Dendritic cell treated with granulocyte-macrophage colony-stimulating factor and Interleukin-4, amounts not matched to agents 40 ng/mL and 50 ng/mL, for 4 days (primary cell): ENCODE measurements around the gene WDR82.

Source experiments
- H3K27ac Mint-ChIP-seq: one replicate; pipeline ENCODE4 v1.8.0; 2022; ENCODE audit warnings: mild to moderate bottlenecking, mixed read lengths
- H3K27me3 Mint-ChIP-seq: one replicate; pipeline ENCODE4 v1.8.0; 2022; ENCODE audit warnings: mild to moderate bottlenecking, mixed read lengths
- H3K36me3 Mint-ChIP-seq: one replicate; pipeline ENCODE4 v1.8.0; 2022; ENCODE audit warnings: low read depth, mixed read lengths
- H3K4me1 Mint-ChIP-seq: one replicate; pipeline ENCODE4 v1.8.0; 2022; ENCODE audit warnings: low read depth, mixed read lengths
- H3K4me3 Mint-ChIP-seq: one replicate; pipeline ENCODE4 v1.8.0; 2022; ENCODE audit warnings: mild to moderate bottlenecking, moderate library complexity, mixed read lengths
- H3K9me3 Mint-ChIP-seq: one replicate; pipeline ENCODE4 v1.8.0; 2022; ENCODE audit warnings: mixed read lengths
- intact Hi-C: fragments of 100-400 bp; cut with micrococcal nuclease; formaldehyde crosslinking; loops from one replicate; pipeline ENCODE4 v1.15.0; 2022

WDR82 gene

GRCh38 chr3:52248165-52248541 is 30.3 kb downstream of the WDR82 start:
- Mint-ChIP-seq H3K27ac (peak overlapping the region; percentile 100), H3K4me1 (peaks cover 78% of the 10 kb centered on the region), H3K4me3 (peak overlapping the region; percentile 87), H3K9me3 (no peaks in the 10 kb centered on the region), H3K36me3 (peaks cover 80% of the 10 kb centered on the region), H3K27me3 (no peaks in the 10 kb centered on the region)
- intact Hi-C loops = no loop called here

- Mint-ChIP-seq H3K4me1 (peaks cover 75% of the 10 kb centered on the region), H3K36me3 (peaks cover 75% of the 10 kb centered on the region)
Measured at GRCh38 chr3:52247409-52248164, 30.9 kb downstream of the WDR82 start.

GRCh38 chr3:52246728-52247408 is 31.6 kb downstream of the WDR82 start:
- intact Hi-C loops = loop anchor here (1.0 kb wide), 1 partner anchor 10 kb away; no protein-coding TSS in a partner anchor
- Mint-ChIP-seq H3K9me3 (no peaks in the 10 kb centered on the region), H3K4me3 (peak overlapping the region; percentile 87), H3K27me3 (no peaks in the 10 kb centered on the region), H3K36me3 (peaks cover 68% of the 10 kb centered on the region), H3K4me1 (peaks cover 71% of the 10 kb centered on the region), H3K27ac (peak overlapping the region; percentile 100)

More at GRCh38 chr3:52247409-52248164, 30.9 kb downstream of the WDR82 start:
- no peaks in the 10 kb centered on the region for H3K9me3 Mint-ChIP-seq
- peak overlapping the region; percentile 87 for H3K4me3 Mint-ChIP-seq
- intact Hi-C loops = no loop called here
- H3K27me3 Mint-ChIP-seq = no peaks in the 10 kb centered on the region
- peak overlapping the region; percentile 100 for H3K27ac Mint-ChIP-seq

- Mint-ChIP-seq H3K27me3 (no peaks in the 10 kb centered on the region), H3K9me3 (no peaks in the 10 kb centered on the region), H3K27ac (peak overlapping the region; percentile 100), H3K4me1 (peaks cover 76% of the 10 kb centered on the region), H3K36me3 (peaks cover 61% of the 10 kb centered on the region), H3K4me3 (peak overlapping the region; percentile 87)
- intact Hi-C loops = loop anchor here (1.0 kb wide), 1 partner anchor 9 kb away; no protein-coding TSS in a partner anchor
Measured at GRCh38 chr3:52246264-52246620, 32.2 kb downstream of the WDR82 start.

- peak within 1 kb of the TSS; percentile 100 for H3K27ac Mint-ChIP-seq
- no peaks in the 10 kb centered on the region for H3K9me3 Mint-ChIP-seq
- H3K36me3 Mint-ChIP-seq = peaks cover 55% of the 10 kb centered on the region
- H3K4me1 Mint-ChIP-seq = peaks cover 78% of the 10 kb centered on the region
- intact Hi-C loops = loop anchor here (1.0 to 2.0 kb wide), 2 partner anchors 8 to 41 kb away; partner anchors contain the start of gene GLYCTK
- H3K27me3 Mint-ChIP-seq = no peaks in the 10 kb centered on the region
- H3K4me3 Mint-ChIP-seq = peak within 1 kb of the TSS; percentile 87
Measured at GRCh38 chr3:52245322-52246263, 32.9 kb downstream of the WDR82 start, which contains the start of gene PPM1M. TSS of gene PPM1M (plus strand) at chr3:52245759. CDS start at chr3:52245825, 66 bp downstream.

- H3K27ac Mint-ChIP-seq = peak overlapping the region; percentile 100
- no peaks in the 10 kb centered on the region for H3K9me3 Mint-ChIP-seq
- no peaks in the 10 kb centered on the region for H3K27me3 Mint-ChIP-seq
- peaks cover 76% of the 10 kb centered on the region for H3K4me1 Mint-ChIP-seq
- H3K36me3 Mint-ChIP-seq = peaks cover 46% of the 10 kb centered on the region
- intact Hi-C loops = loop anchor here (2.0 kb wide), 1 partner anchor 43 kb away; the partner anchor contains the start of gene GLYCTK
- peak overlapping the region; percentile 87 for H3K4me3 Mint-ChIP-seq
Measured at GRCh38 chr3:52243791-52244628, 34.4 kb downstream of the WDR82 start.

GRCh38 chr3:52242039-52242438 is 36.4 kb downstream of the WDR82 start:
- intact Hi-C loops = no loop called here
- peak overlapping the region; percentile 97 for H3K27ac Mint-ChIP-seq
- peaks cover 72% of the 10 kb centered on the region for H3K4me1 Mint-ChIP-seq
- H3K27me3 Mint-ChIP-seq = no peaks in the 10 kb centered on the region
- H3K9me3 Mint-ChIP-seq = no peaks in the 10 kb centered on the region
- peaks cover 42% of the 10 kb centered on the region for H3K36me3 Mint-ChIP-seq
- H3K4me3 Mint-ChIP-seq = no peak overlapping the region

- intact Hi-C loops = no loop called here
- Mint-ChIP-seq H3K9me3 (no peaks in the 10 kb centered on the region), H3K27ac (peak overlapping the region; percentile 97), H3K4me1 (peaks cover 78% of the 10 kb centered on the region), H3K4me3 (no peak overlapping the region), H3K36me3 (peaks cover 39% of the 10 kb centered on the region), H3K27me3 (no peaks in the 10 kb centered on the region)
Measured at GRCh38 chr3:52240886-52241370, 37.5 kb downstream of the WDR82 start.

- peaks cover 84% of the 10 kb centered on the region for H3K4me1 Mint-ChIP-seq
- peaks cover 44% of the 10 kb centered on the region for H3K36me3 Mint-ChIP-seq
- intact Hi-C loops = no loop called here
- no peaks in the 10 kb centered on the region for H3K27me3 Mint-ChIP-seq
- peak overlapping the region; percentile 97 for H3K27ac Mint-ChIP-seq
- peak overlapping the region; percentile 91 for H3K4me3 Mint-ChIP-seq
- no peaks in the 10 kb centered on the region for H3K9me3 Mint-ChIP-seq
Measured at GRCh38 chr3:52240059-52240885, 38.2 kb downstream of the WDR82 start.

- Mint-ChIP-seq H3K27me3 (no peaks in the 10 kb centered on the region), H3K9me3 (no peaks in the 10 kb centered on the region), H3K27ac (peak within 1 kb of the TSS; percentile 97), H3K4me1 (peaks cover 84% of the 10 kb centered on the region), H3K4me3 (peak within 1 kb of the TSS; percentile 91), H3K36me3 (peaks cover 50% of the 10 kb centered on the region)
- intact Hi-C loops = loop anchor here (5.0 kb wide), 1 partner anchor 38 kb away; the partner anchor contains the start of gene WDR82
Measured at GRCh38 chr3:52238761-52239701, 39.4 kb downstream of the WDR82 start, which contains the start of gene TWF2. TSS of gene TWF2 (minus strand) at chr3:52239158. CDS start at chr3:52239016, 142 bp downstream.

GRCh38 chr3:52238193-52238760 is 40.2 kb downstream of the WDR82 start:
- H3K9me3 Mint-ChIP-seq = no peaks in the 10 kb centered on the region
- H3K36me3 Mint-ChIP-seq = peaks cover 58% of the 10 kb centered on the region
- intact Hi-C loops = loop anchor here (5.0 kb wide), 1 partner anchor 39 kb away; the partner anchor contains the start of gene WDR82
- H3K27me3 Mint-ChIP-seq = no peaks in the 10 kb centered on the region
- peak overlapping the region; percentile 91 for H3K4me3 Mint-ChIP-seq
- peak overlapping the region; percentile 97 for H3K27ac Mint-ChIP-seq
- peaks cover 84% of the 10 kb centered on the region for H3K4me1 Mint-ChIP-seq
